ENCODE measurements around the gene PLPPR1.
"Not testable (repeated sequence)": the region's sequence is repeated elsewhere in the genome, so short reads cannot be mapped to it uniquely, and the experiment has no call there.

PLPPR1 gene

DNA sequence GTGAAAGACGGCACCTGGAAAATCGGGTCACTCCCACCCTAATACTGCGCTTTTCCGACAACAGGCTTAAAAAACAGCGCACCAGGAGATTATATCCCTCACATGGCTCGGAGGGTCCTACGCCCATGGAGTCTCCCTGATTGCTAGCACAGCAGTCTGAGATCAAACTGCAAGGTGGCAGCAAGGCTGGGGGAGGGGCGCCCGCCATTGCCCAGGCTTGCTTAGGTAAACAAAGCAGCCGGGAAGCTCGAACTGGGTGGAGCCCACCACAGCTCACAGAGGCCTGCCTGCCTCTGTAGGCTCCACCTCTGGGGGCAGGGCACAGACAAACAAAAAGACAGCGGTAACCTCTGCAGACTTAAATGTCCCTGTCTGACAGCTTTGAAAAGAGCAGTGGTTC, 262.5 kb downstream of the PLPPR1 start:
- not testable (repeated sequence) for H3K27ac ChIP-seq (ENCODE audit: low read depth, low read length); H3K4me3 ChIP-seq (ENCODE audit: low read depth in 1 of 5, low read length in 5 of 5); H3K36me3 ChIP-seq (ENCODE audit: control insufficient read depth in 5 of 5, insufficient read depth in 5 of 5, low read length in 5 of 5); H3K27me3 ChIP-seq (ENCODE audit: control insufficient read depth in 5 of 5, insufficient read depth in 4 of 5, low read length in 5 of 5); H3K9me3 ChIP-seq (ENCODE audit: control insufficient read depth in 5 of 5, low read length in 5 of 5); H3K9ac ChIP-seq (ENCODE audit: low read length in 5 of 5); H3K4me1 ChIP-seq (ENCODE audit: control insufficient read depth in 5 of 5, insufficient read depth in 5 of 5, low read length in 5 of 5)

DNA sequence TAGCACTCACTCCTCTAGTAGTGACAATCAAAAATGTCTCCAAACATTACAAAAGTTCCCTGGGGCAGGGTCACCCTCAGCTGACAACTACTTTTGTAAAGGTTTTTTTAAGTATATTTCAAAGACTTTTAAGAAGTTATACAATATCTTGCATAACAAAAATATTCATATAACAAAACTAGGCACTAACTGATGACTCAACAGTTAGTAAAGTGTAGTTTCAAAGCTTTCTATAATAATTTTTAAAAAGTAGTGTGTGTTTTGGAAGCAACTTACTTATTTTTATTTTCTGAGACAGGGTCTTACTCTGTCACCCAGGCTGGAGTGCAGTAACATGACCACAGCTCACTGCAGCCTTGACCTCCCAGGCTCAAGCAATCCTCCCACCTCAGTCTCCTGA, 271.4 kb downstream of the PLPPR1 start:
- Histone ChIP-seq H3K27me3 (ENCODE audit: control insufficient read depth in 5 of 5, insufficient read depth in 4 of 5, low read length in 5 of 5) (no peaks in the 10 kb centered on the region), H3K4me3 (ENCODE audit: low read depth in 1 of 5, low read length in 5 of 5) (no peak overlapping the region), H3K36me3 (ENCODE audit: control insufficient read depth in 5 of 5, insufficient read depth in 5 of 5, low read length in 5 of 5) (no peaks in the 10 kb centered on the region), H3K27ac (ENCODE audit: low read depth, low read length) (no peak overlapping the region), H3K9me3 (ENCODE audit: control insufficient read depth in 5 of 5, low read length in 5 of 5) (no peaks in the 10 kb centered on the region), H3K4me1 (ENCODE audit: control insufficient read depth in 5 of 5, insufficient read depth in 5 of 5, low read length in 5 of 5) (no peaks in the 10 kb centered on the region), H3K9ac (ENCODE audit: low read length in 5 of 5) (no peak overlapping the region)

DNA sequence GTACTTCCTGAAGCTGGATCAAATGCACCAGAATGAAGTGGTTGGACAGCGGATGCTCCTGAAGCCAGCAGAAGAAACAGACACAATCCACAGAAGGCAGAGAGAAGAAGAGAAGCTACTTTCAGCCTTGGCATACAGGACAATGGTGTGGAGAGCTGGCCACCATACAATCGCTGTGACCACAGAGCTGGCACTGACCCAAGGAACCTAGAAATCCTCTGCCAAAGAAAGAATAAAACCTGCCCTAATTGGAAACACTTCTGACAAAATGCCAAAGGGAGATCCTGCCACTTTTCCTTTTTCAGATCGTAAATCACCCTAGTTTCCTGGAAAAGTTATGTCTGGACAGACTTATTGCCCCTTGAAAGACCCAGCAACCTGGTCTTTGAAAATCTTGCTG, 278.5 kb downstream of the PLPPR1 start:
- no peak overlapping the region for H3K4me3 ChIP-seq (ENCODE audit: low read depth in 1 of 5, low read length in 5 of 5)
- H3K9me3 ChIP-seq (ENCODE audit: control insufficient read depth in 5 of 5, low read length in 5 of 5), result no peaks in the 10 kb centered on the region
- H3K4me1 ChIP-seq (ENCODE audit: control insufficient read depth in 5 of 5, insufficient read depth in 5 of 5, low read length in 5 of 5), result peaks cover 0 to 14% (median 7%) of the 10 kb centered on the region in 5 donors
- H3K27ac ChIP-seq (ENCODE audit: low read depth, low read length), result no peak overlapping the region
- H3K27me3 ChIP-seq (ENCODE audit: control insufficient read depth in 5 of 5, insufficient read depth in 4 of 5, low read length in 5 of 5), result no peaks in the 10 kb centered on the region
- no peak overlapping the region for H3K9ac ChIP-seq (ENCODE audit: low read length in 5 of 5)
- H3K36me3 ChIP-seq (ENCODE audit: control insufficient read depth in 5 of 5, insufficient read depth in 5 of 5, low read length in 5 of 5), result no peaks in the 10 kb centered on the region

DNA sequence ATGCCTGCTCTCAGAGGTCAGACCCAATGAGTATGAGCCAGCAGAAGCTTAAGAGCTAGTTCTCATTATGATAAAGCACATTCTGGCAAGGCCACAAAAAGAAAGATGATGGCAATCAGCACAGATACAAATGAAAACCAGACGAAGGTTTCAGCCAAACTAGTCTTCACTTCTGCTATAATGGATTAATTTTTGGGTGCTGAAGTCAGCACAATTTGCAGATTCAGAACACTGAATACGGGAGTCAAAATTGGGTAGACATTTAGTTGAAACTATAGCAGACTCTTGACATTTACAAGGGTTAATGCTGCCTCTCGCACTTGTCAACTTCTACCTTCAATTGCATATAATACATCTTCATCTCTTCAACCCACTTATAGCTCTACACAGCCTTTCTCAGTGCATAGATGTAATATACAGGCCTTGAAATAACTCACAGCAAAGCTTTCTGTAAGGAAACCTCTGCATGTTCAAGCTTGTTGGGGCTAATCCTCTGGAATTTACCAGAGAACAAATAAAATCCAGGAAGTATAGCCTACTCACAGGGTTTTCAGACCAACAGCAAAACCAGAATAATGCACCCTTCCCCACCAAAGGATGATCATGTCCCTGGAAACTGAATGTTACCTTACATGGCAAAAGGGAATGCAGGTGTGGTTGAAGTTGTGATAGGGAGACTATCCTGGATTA, 279.1 kb downstream of the PLPPR1 start:
- Histone ChIP-seq H3K4me3 (ENCODE audit: low read depth in 1 of 5, low read length in 5 of 5) (no peak overlapping the region), H3K9ac (ENCODE audit: low read length in 5 of 5) (no peak overlapping the region), H3K9me3 (ENCODE audit: control insufficient read depth in 5 of 5, low read length in 5 of 5) (no peaks in the 10 kb centered on the region), H3K4me1 (ENCODE audit: control insufficient read depth in 5 of 5, insufficient read depth in 5 of 5, low read length in 5 of 5) (peaks cover 0 to 18% (median 9%) of the 10 kb centered on the region in 5 donors), H3K27me3 (ENCODE audit: control insufficient read depth in 5 of 5, insufficient read depth in 4 of 5, low read length in 5 of 5) (no peaks in the 10 kb centered on the region), H3K36me3 (ENCODE audit: control insufficient read depth in 5 of 5, insufficient read depth in 5 of 5, low read length in 5 of 5) (no peaks in the 10 kb centered on the region), H3K27ac (ENCODE audit: low read depth, low read length) (no peak overlapping the region)

DNA sequence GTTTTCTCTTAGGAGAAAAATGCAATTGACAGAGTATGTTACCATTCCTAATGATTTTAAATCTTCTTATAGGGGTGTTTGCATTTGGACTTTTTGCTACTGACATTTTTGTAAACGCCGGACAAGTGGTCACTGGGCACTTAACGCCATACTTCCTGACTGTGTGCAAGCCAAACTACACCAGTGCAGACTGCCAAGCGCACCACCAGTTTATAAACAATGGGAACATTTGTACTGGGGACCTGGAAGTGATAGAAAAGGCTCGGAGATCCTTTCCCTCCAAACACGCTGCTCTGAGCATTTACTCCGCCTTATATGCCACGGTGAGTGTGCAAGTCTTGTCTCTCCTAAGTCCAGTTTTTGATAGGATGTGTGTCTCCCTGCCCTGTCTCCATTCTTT, 280.6 kb downstream of the PLPPR1 start:
- Histone ChIP-seq H3K36me3 (ENCODE audit: control insufficient read depth in 5 of 5, insufficient read depth in 5 of 5, low read length in 5 of 5) (no peaks in the 10 kb centered on the region), H3K27ac (ENCODE audit: low read depth, low read length) (no peak overlapping the region)

DNA sequence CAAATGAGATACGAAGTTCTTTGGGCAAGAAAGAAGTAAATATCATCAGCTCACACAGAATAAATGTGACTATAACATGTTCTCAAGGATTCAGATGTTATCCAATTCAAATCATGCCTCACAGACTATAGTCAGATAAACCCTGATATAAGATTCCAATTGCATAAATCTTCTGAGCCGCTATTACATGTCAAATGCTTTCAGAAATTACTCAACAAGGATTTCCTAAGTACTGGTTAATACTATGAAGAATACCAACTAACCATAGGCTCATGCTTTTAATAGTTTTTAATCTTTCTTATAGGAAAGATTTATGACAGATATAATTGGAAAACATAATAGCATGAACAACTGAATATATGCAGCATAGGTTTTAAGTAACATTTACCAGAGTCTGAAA, 282.7 kb downstream of the PLPPR1 start:
- no peaks in the 10 kb centered on the region for H3K36me3 ChIP-seq (ENCODE audit: control insufficient read depth in 5 of 5, insufficient read depth in 5 of 5, low read length in 5 of 5)
- no peak overlapping the region for H3K4me3 ChIP-seq (ENCODE audit: low read depth in 1 of 5, low read length in 5 of 5)
- no peaks in the 10 kb centered on the region for H3K27me3 ChIP-seq (ENCODE audit: control insufficient read depth in 5 of 5, insufficient read depth in 4 of 5, low read length in 5 of 5)
- H3K27ac ChIP-seq (ENCODE audit: low read depth, low read length), result no peak overlapping the region
- no peaks in the 10 kb centered on the region for H3K9me3 ChIP-seq (ENCODE audit: control insufficient read depth in 5 of 5, low read length in 5 of 5)
- H3K4me1 ChIP-seq (ENCODE audit: control insufficient read depth in 5 of 5, insufficient read depth in 5 of 5, low read length in 5 of 5), result peaks cover 0 to 25% (median 14%) of the 10 kb centered on the region in 5 donors
- no peak overlapping the region for H3K9ac ChIP-seq (ENCODE audit: low read length in 5 of 5)

More for the DNA sequence above, 280.6 kb downstream of the PLPPR1 start:
- no peaks in the 10 kb centered on the region for H3K27me3 ChIP-seq (ENCODE audit: control insufficient read depth in 5 of 5, insufficient read depth in 4 of 5, low read length in 5 of 5)
- H3K9me3 ChIP-seq (ENCODE audit: control insufficient read depth in 5 of 5, low read length in 5 of 5), result no peaks in the 10 kb centered on the region
- no peak overlapping the region for H3K4me3 ChIP-seq (ENCODE audit: low read depth in 1 of 5, low read length in 5 of 5)
- no peak overlapping the region for H3K9ac ChIP-seq (ENCODE audit: low read length in 5 of 5)
- peaks cover 0 to 25% (median 11%) of the 10 kb centered on the region in 5 donors for H3K4me1 ChIP-seq (ENCODE audit: control insufficient read depth in 5 of 5, insufficient read depth in 5 of 5, low read length in 5 of 5)

DNA sequence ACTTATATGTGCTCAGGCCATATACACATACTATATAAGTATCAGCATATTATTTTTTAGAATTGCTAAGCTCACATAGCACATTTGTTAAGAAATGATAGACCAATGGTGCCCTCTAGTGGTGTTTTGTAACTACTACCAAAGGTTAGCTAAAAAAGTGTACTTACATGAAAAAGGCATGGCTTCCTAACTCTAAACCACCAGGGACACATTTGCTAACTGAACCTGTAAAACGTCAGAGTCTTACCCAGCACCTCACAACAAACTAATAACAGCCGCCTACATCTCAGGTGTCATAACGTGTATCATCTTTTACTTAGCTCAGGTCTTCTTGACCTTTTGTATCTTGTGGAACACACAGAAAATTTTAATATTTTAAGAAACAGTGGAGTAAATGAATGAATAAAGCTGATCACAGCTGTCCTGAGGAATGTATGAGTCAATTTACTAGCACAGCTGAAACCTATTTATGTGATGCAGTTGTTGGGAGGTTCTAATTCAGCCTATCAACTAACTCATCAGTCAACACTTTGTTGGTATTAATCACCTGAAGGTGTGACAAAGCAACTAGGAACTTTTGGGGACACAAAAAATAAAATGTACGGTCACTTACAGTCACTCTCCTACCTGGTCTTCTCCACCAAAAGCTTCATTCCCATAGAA, 283.4 kb downstream of the PLPPR1 start:
- Histone ChIP-seq H3K4me3 (ENCODE audit: low read depth in 1 of 5, low read length in 5 of 5) (no peak overlapping the region), H3K9me3 (ENCODE audit: control insufficient read depth in 5 of 5, low read length in 5 of 5) (no peaks in the 10 kb centered on the region), H3K4me1 (ENCODE audit: control insufficient read depth in 5 of 5, insufficient read depth in 5 of 5, low read length in 5 of 5) (peaks cover 0 to 22% (median 11%) of the 10 kb centered on the region in 5 donors), H3K27ac (ENCODE audit: low read depth, low read length) (no peak overlapping the region), H3K27me3 (ENCODE audit: control insufficient read depth in 5 of 5, insufficient read depth in 4 of 5, low read length in 5 of 5) (no peaks in the 10 kb centered on the region), H3K36me3 (ENCODE audit: control insufficient read depth in 5 of 5, insufficient read depth in 5 of 5, low read length in 5 of 5) (no peaks in the 10 kb centered on the region), H3K9ac (ENCODE audit: low read length in 5 of 5) (no peak overlapping the region)

DNA sequence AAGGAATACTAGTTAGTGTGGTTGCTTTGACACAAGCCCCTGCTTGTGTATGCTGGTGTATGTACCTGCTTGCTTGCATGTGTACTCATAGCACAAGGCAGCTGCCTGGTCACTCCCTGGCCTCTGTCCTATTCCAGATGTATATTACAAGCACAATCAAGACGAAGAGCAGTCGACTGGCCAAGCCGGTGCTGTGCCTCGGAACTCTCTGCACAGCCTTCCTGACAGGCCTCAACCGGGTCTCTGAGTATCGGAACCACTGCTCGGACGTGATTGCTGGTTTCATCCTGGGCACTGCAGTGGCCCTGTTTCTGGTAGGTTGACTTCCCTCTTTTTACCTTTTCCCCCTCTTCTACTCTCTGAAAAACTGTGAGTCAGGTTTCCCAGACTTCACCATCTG, 284.1 kb downstream of the PLPPR1 start:
- Histone ChIP-seq H3K27ac (ENCODE audit: low read depth, low read length) (no peak overlapping the region), H3K27me3 (ENCODE audit: control insufficient read depth in 5 of 5, insufficient read depth in 4 of 5, low read length in 5 of 5) (no peaks in the 10 kb centered on the region), H3K9ac (ENCODE audit: low read length in 5 of 5) (peak overlapping the region in 1 of 5 donors; percentile 35)

DNA sequence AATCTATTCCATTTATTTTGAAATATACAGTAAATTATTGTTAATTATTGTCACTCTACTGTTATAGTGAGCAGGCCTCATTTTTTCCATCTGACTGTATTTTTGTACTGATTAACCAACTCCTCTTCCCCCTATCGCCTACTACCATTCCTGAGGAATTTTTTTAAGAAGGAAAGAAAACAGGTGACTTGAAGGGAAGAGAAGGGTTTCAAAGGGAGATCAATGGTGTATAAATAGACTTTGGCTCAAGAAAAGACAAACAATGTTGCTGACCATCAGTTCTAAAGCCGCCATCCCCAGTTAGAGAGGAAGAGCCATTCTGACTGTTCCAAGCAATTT, 286.6 kb downstream of the PLPPR1 start:
- H3K27ac ChIP-seq (ENCODE audit: low read depth, low read length), result no peak overlapping the region
- peaks cover 0 to 16% (median 7%) of the 10 kb centered on the region in 5 donors for H3K4me1 ChIP-seq (ENCODE audit: control insufficient read depth in 5 of 5, insufficient read depth in 5 of 5, low read length in 5 of 5)
- no peaks in the 10 kb centered on the region for H3K9me3 ChIP-seq (ENCODE audit: control insufficient read depth in 5 of 5, low read length in 5 of 5)
- H3K4me3 ChIP-seq (ENCODE audit: low read depth in 1 of 5, low read length in 5 of 5), result no peak overlapping the region
- no peak overlapping the region for H3K9ac ChIP-seq (ENCODE audit: low read length in 5 of 5)
- no peaks in the 10 kb centered on the region for H3K36me3 ChIP-seq (ENCODE audit: control insufficient read depth in 5 of 5, insufficient read depth in 5 of 5, low read length in 5 of 5)
- no peaks in the 10 kb centered on the region for H3K27me3 ChIP-seq (ENCODE audit: control insufficient read depth in 5 of 5, insufficient read depth in 4 of 5, low read length in 5 of 5)

More for the DNA sequence above, 284.1 kb downstream of the PLPPR1 start:
- Histone ChIP-seq H3K36me3 (ENCODE audit: control insufficient read depth in 5 of 5, insufficient read depth in 5 of 5, low read length in 5 of 5) (no peaks in the 10 kb centered on the region), H3K4me1 (ENCODE audit: control insufficient read depth in 5 of 5, insufficient read depth in 5 of 5, low read length in 5 of 5) (peaks cover 0 to 16% (median 7%) of the 10 kb centered on the region in 5 donors), H3K4me3 (ENCODE audit: low read depth in 1 of 5, low read length in 5 of 5) (no peak overlapping the region), H3K9me3 (ENCODE audit: control insufficient read depth in 5 of 5, low read length in 5 of 5) (no peaks in the 10 kb centered on the region)

DNA sequence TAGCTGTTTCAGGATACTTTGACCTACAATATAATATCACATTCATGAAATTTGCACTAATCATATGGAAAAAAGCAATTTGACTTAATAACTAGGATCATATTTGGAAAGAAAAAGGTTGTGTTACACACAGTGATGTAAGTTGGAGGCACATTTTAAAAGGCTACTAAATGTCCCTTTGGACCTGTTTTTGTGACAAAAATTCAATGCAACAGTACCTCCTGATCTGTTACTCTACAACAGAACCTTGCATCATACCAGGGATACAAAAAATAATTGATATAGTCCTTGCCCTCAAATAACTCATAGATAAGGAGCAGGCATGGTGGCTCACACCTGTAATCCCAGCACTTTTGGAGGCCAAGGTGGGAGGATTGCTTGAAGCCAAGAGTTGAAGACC, 289.2 kb downstream of the PLPPR1 start:
- Histone ChIP-seq H3K36me3 (ENCODE audit: control insufficient read depth in 5 of 5, insufficient read depth in 5 of 5, low read length in 5 of 5) (no peaks in the 10 kb centered on the region), H3K4me3 (ENCODE audit: low read depth in 1 of 5, low read length in 5 of 5) (no peak overlapping the region), H3K9me3 (ENCODE audit: control insufficient read depth in 5 of 5, low read length in 5 of 5) (no peaks in the 10 kb centered on the region), H3K9ac (ENCODE audit: low read length in 5 of 5) (no peak overlapping the region), H3K27ac (ENCODE audit: low read depth, low read length) (no peak overlapping the region), H3K4me1 (ENCODE audit: control insufficient read depth in 5 of 5, insufficient read depth in 5 of 5, low read length in 5 of 5) (peaks cover 0 to 7% (median 4%) of the 10 kb centered on the region in 5 donors), H3K27me3 (ENCODE audit: control insufficient read depth in 5 of 5, insufficient read depth in 4 of 5, low read length in 5 of 5) (no peaks in the 10 kb centered on the region)

All from subcutaneous abdominal adipose tissue (tissue), 5 donors.